ENCODE data around the gene TREM2.
"Not testable (repeated sequence)": the region's sequence is repeated elsewhere in the genome, so short reads cannot be mapped to it uniquely, and the experiment has no call there.

- TF ChIP-seq, protein P1, sequence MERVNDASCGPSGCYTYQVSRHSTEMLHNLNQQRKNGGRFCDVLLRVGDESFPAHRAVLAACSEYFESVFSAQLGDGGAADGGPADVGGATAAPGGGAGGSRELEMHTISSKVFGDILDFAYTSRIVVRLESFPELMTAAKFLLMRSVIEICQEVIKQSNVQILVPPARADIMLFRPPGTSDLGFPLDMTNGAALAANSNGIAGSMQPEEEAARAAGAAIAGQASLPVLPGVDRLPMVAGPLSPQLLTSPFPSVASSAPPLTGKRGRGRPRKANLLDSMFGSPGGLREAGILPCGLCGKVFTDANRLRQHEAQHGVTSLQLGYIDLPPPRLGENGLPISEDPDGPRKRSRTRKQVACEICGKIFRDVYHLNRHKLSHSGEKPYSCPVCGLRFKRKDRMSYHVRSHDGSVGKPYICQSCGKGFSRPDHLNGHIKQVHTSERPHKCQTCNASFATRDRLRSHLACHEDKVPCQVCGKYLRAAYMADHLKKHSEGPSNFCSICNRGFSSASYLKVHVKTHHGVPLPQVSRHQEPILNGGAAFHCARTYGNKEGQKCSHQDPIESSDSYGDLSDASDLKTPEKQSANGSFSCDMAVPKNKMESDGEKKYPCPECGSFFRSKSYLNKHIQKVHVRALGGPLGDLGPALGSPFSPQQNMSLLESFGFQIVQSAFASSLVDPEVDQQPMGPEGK (CRISPR knock-in tag; IDR thresholded peaks at IDR 0.05; ENCODE audit: borderline replicate concordance): not testable (repeated sequence)
- not testable (repeated sequence) for TF ChIP-seq CSDC2, ESRRG, RARB (CRISPR knock-in tag; IDR thresholded peaks at IDR 0.05)
Observed at GRCh38 chr6:41115027-41115426, 47.9 kb downstream of the TREM2 start.

Measured in SK-N-SH treated with all-trans-retinoic acid at 6 μM for 48 hours (cell line).